SH-SY5Y (cell line): ENCODE measurements around the gene AFF4.

Source experiments
- GATA2 ChIP-seq: IDR thresholded peaks from 2 replicates; pipeline ENCODE4 v1.6.1; 2011; ENCODE audit warnings: mild to moderate bottlenecking, low read depth, low read length
- GATA3 ChIP-seq: IDR thresholded peaks from 2 replicates; pipeline ENCODE4 v1.6.1; 2011; ENCODE audit warnings: low read depth, mild to moderate bottlenecking, low read length, moderate library complexity

GRCh38 chr5:132853323-132853722 lies 110.1 kb downstream of the AFF4 start:
- TF ChIP-seq GATA2 (no peak), GATA3 (no peak)
